IPS-15b (cell line): ENCODE data around the gene RBP3.

Source experiments
- H3K27me3 ChIP-seq: one replicate; pipeline ENCODE4 v1.6.1; 2013; ENCODE audit warnings: low read length; ENCODE audit not compliant: control insufficient read depth, insufficient read depth
- H3K36me3 ChIP-seq: one replicate; pipeline ENCODE4 v1.6.1; 2013; ENCODE audit warnings: low read length; ENCODE audit not compliant: control insufficient read depth, insufficient read depth
- H3K4me1 ChIP-seq: one replicate; pipeline ENCODE4 v1.6.1; 2013; ENCODE audit warnings: mild to moderate bottlenecking, low read length; ENCODE audit not compliant: control insufficient read depth, insufficient read depth
- H3K4me3 ChIP-seq: one replicate; pipeline ENCODE4 v1.5.1; 2013; ENCODE audit warnings: low read depth, low read length
- H3K9ac ChIP-seq: one replicate; pipeline ENCODE4 v1.6.1; 2013; ENCODE audit warnings: low read depth, mild to moderate bottlenecking, low read length
- H3K9me3 ChIP-seq: one replicate; pipeline ENCODE4 v1.6.1; 2013; ENCODE audit warnings: mild to moderate bottlenecking, low read length; ENCODE audit not compliant: control insufficient read depth, insufficient read depth

RBP3 gene

GRCh38 chr10:47354165-47354564, 6.0 kb downstream of the RBP3 start:
- no peaks in the 10 kb centered on the region for H3K27me3 ChIP-seq
- H3K9ac ChIP-seq, result no peak overlapping the region
- H3K4me1 ChIP-seq, result no peaks in the 10 kb centered on the region
- H3K4me3 ChIP-seq, result no peak overlapping the region
- H3K36me3 ChIP-seq, result no peaks in the 10 kb centered on the region
- H3K9me3 ChIP-seq, result no peaks in the 10 kb centered on the region

GRCh38 chr10:47354900-47355299, 6.7 kb downstream of the RBP3 start:
- H3K27me3 ChIP-seq, result no peaks in the 10 kb centered on the region
- H3K4me3 ChIP-seq, result no peak overlapping the region
- H3K9me3 ChIP-seq, result no peaks in the 10 kb centered on the region
- H3K4me1 ChIP-seq, result no peaks in the 10 kb centered on the region
- no peak overlapping the region for H3K9ac ChIP-seq
- H3K36me3 ChIP-seq, result no peaks in the 10 kb centered on the region

DNA sequence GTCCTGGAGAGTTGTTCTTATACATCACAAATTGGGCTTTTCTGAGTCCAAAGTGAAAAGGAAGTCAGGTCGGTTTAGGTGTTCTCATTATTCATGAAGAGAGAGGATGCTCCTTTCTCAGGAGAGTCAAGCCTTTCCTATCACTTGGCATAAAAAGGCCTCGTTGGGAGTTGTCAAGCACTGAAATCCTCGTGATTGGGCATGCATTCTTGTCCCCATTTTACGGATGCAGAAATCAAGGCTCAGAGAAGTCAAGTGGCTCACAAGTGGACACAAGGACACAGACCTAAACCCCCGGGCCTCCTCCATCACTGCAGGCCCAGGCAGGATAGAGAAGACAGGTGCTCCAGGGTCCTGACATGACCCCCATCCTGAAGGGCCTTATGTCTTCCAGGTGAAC, 8.5 kb downstream of the RBP3 start:
- H3K9me3 ChIP-seq, result no peaks in the 10 kb centered on the region
- H3K4me1 ChIP-seq, result no peaks in the 10 kb centered on the region
- no peak overlapping the region for H3K4me3 ChIP-seq
- H3K9ac ChIP-seq, result no peak overlapping the region
- no peaks in the 10 kb centered on the region for H3K27me3 ChIP-seq
- no peaks in the 10 kb centered on the region for H3K36me3 ChIP-seq

- Histone ChIP-seq H3K9ac (no peak overlapping the region), H3K4me3 (no peak overlapping the region), H3K36me3 (no peaks in the 10 kb centered on the region), H3K9me3 (no peaks in the 10 kb centered on the region), H3K4me1 (no peaks in the 10 kb centered on the region), H3K27me3 (no peaks in the 10 kb centered on the region)
Measured at GRCh38 chr10:47357131-47357582, 9.0 kb downstream of the RBP3 start.

DNA sequence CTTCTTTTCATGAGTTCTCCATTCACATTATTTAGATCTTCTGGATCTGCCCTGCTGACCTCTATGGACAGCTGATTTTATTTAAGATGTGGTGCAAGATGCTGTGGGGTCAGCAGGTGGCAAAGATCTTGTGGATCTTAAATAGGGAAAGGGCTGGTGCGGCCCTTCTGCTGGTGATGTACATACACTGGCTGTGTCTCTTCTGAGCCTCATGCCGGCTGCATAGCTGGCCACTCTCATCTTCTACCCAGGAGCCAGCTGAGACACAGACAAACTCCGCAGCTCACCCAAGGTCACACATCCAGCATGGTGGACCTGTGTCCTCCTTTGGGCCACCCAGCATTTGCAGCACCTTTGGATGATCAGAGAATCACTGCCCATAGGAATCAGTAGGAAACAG, 9.7 kb downstream of the RBP3 start:
- Histone ChIP-seq H3K4me1 (no peaks in the 10 kb centered on the region), H3K27me3 (no peaks in the 10 kb centered on the region), H3K4me3 (no peak overlapping the region), H3K9ac (no peak overlapping the region), H3K36me3 (no peaks in the 10 kb centered on the region), H3K9me3 (no peaks in the 10 kb centered on the region)

- Histone ChIP-seq H3K9ac (no peak overlapping the region), H3K27me3 (no peaks in the 10 kb centered on the region), H3K36me3 (no peaks in the 10 kb centered on the region), H3K4me3 (no peak overlapping the region), H3K9me3 (no peaks in the 10 kb centered on the region), H3K4me1 (no peaks in the 10 kb centered on the region)
Measured at GRCh38 chr10:47358457-47358856, 10.3 kb downstream of the RBP3 start.

DNA sequence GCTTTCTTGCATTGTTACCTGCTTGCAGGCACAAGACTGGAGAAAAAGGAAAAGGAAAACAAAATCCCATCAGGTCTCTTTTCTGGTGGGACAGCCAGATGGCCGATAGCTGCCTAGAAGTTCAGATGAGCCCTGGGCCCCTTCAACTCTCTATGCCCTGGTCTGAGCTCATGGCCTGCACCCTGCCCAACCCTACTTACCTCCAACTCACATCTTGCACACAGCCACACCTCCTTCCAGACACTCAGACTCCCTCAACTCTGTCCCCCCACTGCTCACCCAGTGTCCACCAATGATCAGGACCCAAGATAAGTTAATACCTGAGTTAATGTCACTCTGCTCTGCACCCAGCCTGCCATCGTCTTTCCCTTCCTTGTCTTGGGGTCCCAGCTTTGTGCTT, 10.9 kb downstream of the RBP3 start:
- Histone ChIP-seq H3K36me3 (no peaks in the 10 kb centered on the region), H3K4me3 (no peak overlapping the region), H3K4me1 (no peaks in the 10 kb centered on the region), H3K27me3 (no peaks in the 10 kb centered on the region), H3K9me3 (no peaks in the 10 kb centered on the region), H3K9ac (no peak overlapping the region)

DNA sequence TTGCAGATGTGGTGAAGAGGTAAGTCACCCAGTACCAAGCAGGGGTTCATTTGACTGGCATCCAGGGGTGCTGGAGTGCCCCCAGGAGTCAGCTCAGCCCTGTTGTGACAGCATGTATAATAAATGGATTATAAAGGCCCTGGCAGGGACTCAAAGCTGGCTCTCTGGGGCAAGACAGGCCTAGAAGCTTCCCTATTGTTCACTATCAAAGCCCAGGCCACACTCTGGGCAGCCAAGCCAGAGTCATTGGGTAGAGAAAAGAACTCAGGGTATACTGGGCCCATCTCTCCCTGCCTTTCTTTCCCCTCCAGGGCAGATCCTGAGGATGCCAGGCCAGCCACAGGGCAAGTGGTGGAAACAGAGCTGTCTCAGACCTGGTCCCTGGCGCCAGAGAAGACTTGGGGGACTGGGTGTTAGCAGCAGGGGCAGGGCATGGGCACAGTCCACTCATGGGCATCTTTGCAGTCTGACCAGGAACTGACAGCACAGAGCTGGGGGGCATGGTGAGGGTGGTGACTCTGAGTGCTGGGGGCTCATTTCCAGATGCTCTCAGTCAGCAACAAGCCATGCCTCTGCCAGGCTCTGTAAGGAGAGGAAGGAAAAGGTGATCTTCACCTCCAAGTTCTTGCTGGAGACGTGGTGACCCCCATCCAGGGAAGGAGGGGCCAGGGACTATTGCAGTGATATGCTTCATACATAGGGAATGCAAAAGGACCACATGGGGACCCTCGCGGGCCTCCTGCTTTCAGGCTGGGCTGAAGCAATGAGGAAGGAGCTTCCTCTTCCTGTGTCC, 11.7 kb downstream of the RBP3 start:
- no peaks in the 10 kb centered on the region for H3K36me3 ChIP-seq
- no peaks in the 10 kb centered on the region for H3K4me1 ChIP-seq
- H3K4me3 ChIP-seq, result no peak overlapping the region
- no peaks in the 10 kb centered on the region for H3K27me3 ChIP-seq
- no peaks in the 10 kb centered on the region for H3K9me3 ChIP-seq
- H3K9ac ChIP-seq, result no peak overlapping the region

DNA sequence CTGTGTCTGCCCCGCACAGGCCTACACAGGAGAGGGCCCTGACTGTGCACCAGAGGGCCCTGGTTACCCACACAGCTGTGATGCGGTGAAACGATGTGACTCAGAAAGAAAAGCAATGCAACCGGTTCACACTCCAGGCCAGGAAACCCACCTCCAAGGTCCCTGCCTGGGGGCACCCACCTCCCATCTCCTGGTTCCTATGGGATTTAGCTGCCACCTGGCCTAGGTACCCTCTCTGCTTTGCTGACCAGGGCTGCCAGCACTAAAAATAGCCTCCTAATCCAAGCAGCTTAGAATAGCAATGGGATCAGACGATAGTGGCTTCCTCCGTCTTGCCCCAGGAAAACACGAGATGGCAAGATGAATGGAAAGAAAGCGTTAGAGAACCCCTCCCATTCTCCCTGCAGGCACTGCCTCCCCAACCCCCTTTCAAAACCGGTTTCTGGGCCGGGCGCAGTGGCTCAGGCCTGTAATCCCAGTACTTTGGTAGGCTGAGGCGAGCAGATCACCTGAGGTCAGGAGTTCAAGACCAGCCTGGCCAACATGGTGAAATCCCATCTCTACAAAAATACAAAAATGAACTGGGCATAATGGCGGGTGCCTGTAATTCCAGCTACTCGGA, 12.4 kb downstream of the RBP3 start:
- H3K9me3 ChIP-seq, result no peaks in the 10 kb centered on the region
- H3K27me3 ChIP-seq, result no peaks in the 10 kb centered on the region

GRCh38 chr10:47361293-47361692, 13.1 kb downstream of the RBP3 start:
- H3K9ac ChIP-seq, result no peak overlapping the region
- no peak overlapping the region for H3K4me3 ChIP-seq
- no peaks in the 10 kb centered on the region for H3K9me3 ChIP-seq
- H3K27me3 ChIP-seq, result no peaks in the 10 kb centered on the region
- no peaks in the 10 kb centered on the region for H3K36me3 ChIP-seq
- no peaks in the 10 kb centered on the region for H3K4me1 ChIP-seq

More for the DNA sequence above, 12.4 kb downstream of the RBP3 start:
- Histone ChIP-seq H3K4me3 (no peak overlapping the region), H3K36me3 (no peaks in the 10 kb centered on the region), H3K9ac (no peak overlapping the region), H3K4me1 (no peaks in the 10 kb centered on the region)

DNA sequence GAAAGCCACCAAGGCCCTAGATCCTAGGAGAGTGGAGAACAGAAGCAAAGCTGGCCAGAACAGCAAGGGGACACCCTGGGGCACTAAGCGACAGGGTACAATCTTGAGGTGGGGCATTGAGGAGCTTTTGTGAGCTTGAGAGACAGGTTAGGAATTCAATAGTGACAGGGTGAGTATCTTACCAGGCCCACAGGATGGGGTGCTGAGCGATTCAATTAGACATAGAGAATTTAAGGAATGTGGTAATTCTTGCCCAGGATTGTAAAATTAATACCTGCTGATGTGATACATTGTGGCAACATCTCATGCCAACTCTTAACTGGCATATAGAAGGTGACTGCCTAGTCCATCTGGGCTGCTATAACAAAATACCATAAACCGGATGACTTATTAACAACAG, 14.0 kb downstream of the RBP3 start:
- Histone ChIP-seq H3K9me3 (no peaks in the 10 kb centered on the region), H3K27me3 (no peaks in the 10 kb centered on the region), H3K4me1 (no peaks in the 10 kb centered on the region), H3K4me3 (no peak overlapping the region), H3K36me3 (peaks cover 3% of the 10 kb centered on the region), H3K9ac (no peak overlapping the region)

DNA sequence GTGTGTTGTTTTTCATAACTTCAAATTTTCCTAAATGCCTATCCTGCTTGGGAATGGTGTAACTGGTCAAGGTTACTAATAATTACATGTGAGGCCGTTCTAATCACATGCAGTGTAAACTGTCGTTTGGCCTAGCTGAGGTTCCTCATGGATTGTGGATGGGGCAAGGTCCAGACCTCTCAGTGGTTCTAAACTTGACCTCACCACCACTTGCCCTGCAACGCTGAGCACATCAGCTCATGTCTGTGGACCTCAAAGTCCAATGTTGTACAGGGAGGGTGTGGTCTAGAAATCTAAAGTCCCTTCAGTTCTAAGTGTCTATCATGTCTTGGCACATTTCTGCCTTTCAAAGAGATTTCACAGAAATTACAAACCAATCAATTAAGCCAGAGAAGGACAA, 15.6 kb downstream of the RBP3 start:
- Histone ChIP-seq H3K4me3 (no peak overlapping the region), H3K4me1 (no peaks in the 10 kb centered on the region), H3K9ac (no peak overlapping the region), H3K36me3 (peaks cover 4% of the 10 kb centered on the region), H3K9me3 (no peaks in the 10 kb centered on the region), H3K27me3 (no peaks in the 10 kb centered on the region)
